Measurements from ENCODE around the gene STK11.

The STK11 gene

GRCh38 chr19:1253514-1254080 is 48.0 kb downstream of the STK11 start:
- no peak overlapping the region for H2AFZ ChIP-seq (ENCODE audit: low read length)
- peaks cover 4% of the 10 kb centered on the region; the same call in 1 of the 2 replicates for H3K4me1 ChIP-seq (ENCODE audit: low read length)
- H3F3A ChIP-seq (ENCODE audit: insufficient read depth, low read length): peaks cover 3% of the 10 kb centered on the region; the same call in 1 of the 2 replicates
- no peaks in the 10 kb centered on the region for H3K9me2 ChIP-seq (replicated peaks; ENCODE audit: insufficient read depth, low read length)
- H3K36me3 ChIP-seq (replicated peaks; ENCODE audit: insufficient read depth, low read length): peaks cover 12% of the 10 kb centered on the region; the same call in 1 of the 2 replicates
- no peak overlapping the region for H3K4me3 ChIP-seq (ENCODE audit: low read length)
- TF ChIP-seq CTCF (IDR thresholded peaks at IDR 0.05; ENCODE audit: low read length) (no peak), EZH2 (optimal IDR thresholded peaks at IDR 0.05; ENCODE audit: low read depth, low read length) (no peak), EZH2phosphoT487 (IDR thresholded peaks at IDR 0.05; ENCODE audit: low read length) (no peak)
- no peaks in the 10 kb centered on the region for H4K20me1 ChIP-seq (ENCODE audit: insufficient read depth, low read length)
- no peak overlapping the region for H3K4me2 ChIP-seq (ENCODE audit: low read depth, low read length)
- no peak overlapping the region for H3K27ac ChIP-seq (ENCODE audit: low read length)
- DNase-seq: no peak
- H3K9ac ChIP-seq (ENCODE audit: low read length): no peak overlapping the region
- H3K9me3 ChIP-seq (replicated peaks; ENCODE audit: insufficient read depth, low read length): no peaks in the 10 kb centered on the region
- H3K79me2 ChIP-seq (ENCODE audit: low read length): peaks cover 34% of the 10 kb centered on the region
- no peaks in the 10 kb centered on the region for H3K27me3 ChIP-seq (replicated peaks; ENCODE audit: insufficient read depth, low read length)

- Histone ChIP-seq H3K27ac (ENCODE audit: low read length) (no peak overlapping the region), H3K9me3 (replicated peaks; ENCODE audit: insufficient read depth, low read length) (no peaks in the 10 kb centered on the region), H3K36me3 (replicated peaks; ENCODE audit: insufficient read depth, low read length) (peaks cover 12% of the 10 kb centered on the region; the same call in 1 of the 2 replicates), H2AFZ (ENCODE audit: low read length) (no peak overlapping the region), H3K9ac (ENCODE audit: low read length) (no peak overlapping the region), H3F3A (ENCODE audit: insufficient read depth, low read length) (peaks cover 2% of the 10 kb centered on the region; the same call in 1 of the 2 replicates), H3K79me2 (ENCODE audit: low read length) (peaks cover 34% of the 10 kb centered on the region), H3K9me2 (replicated peaks; ENCODE audit: insufficient read depth, low read length) (no peaks in the 10 kb centered on the region), H4K20me1 (ENCODE audit: insufficient read depth, low read length) (no peaks in the 10 kb centered on the region), H3K27me3 (replicated peaks; ENCODE audit: insufficient read depth, low read length) (no peaks in the 10 kb centered on the region), H3K4me1 (ENCODE audit: low read length) (peaks cover 4% of the 10 kb centered on the region; the same call in 1 of the 2 replicates), H3K4me2 (ENCODE audit: low read depth, low read length) (no peak overlapping the region), H3K4me3 (ENCODE audit: low read length) (no peak overlapping the region)
- TF ChIP-seq CTCF (IDR thresholded peaks at IDR 0.05; ENCODE audit: low read length): no peak
- no peak for TF ChIP-seq EZH2phosphoT487 (IDR thresholded peaks at IDR 0.05; ENCODE audit: low read length)
- no peak for TF ChIP-seq EZH2 (optimal IDR thresholded peaks at IDR 0.05; ENCODE audit: low read depth, low read length)
- no peak for DNase-seq
Measured at GRCh38 chr19:1254081-1254527, 48.5 kb downstream of the STK11 start.

GRCh38 chr19:1254530-1255185 is 49.1 kb downstream of the STK11 start:
- Histone ChIP-seq H3K27me3 (replicated peaks; ENCODE audit: insufficient read depth, low read length) (no peaks in the 10 kb centered on the region), H3K27ac (ENCODE audit: low read length) (no peak overlapping the region), H3K36me3 (replicated peaks; ENCODE audit: insufficient read depth, low read length) (peaks cover 12% of the 10 kb centered on the region; the same call in 1 of the 2 replicates), H3K4me2 (ENCODE audit: low read depth, low read length) (no peak overlapping the region), H3K9ac (ENCODE audit: low read length) (no peak overlapping the region), H3K4me1 (ENCODE audit: low read length) (peaks cover 6% of the 10 kb centered on the region; the same call in 1 of the 2 replicates), H4K20me1 (ENCODE audit: insufficient read depth, low read length) (no peaks in the 10 kb centered on the region), H3F3A (ENCODE audit: insufficient read depth, low read length) (peaks cover 8% of the 10 kb centered on the region), H3K4me3 (ENCODE audit: low read length) (no peak overlapping the region), H3K9me2 (replicated peaks; ENCODE audit: insufficient read depth, low read length) (no peaks in the 10 kb centered on the region), H3K79me2 (ENCODE audit: low read length) (peaks cover 38% of the 10 kb centered on the region), H3K9me3 (replicated peaks; ENCODE audit: insufficient read depth, low read length) (no peaks in the 10 kb centered on the region), H2AFZ (ENCODE audit: low read length) (no peak overlapping the region)
- no peak for DNase-seq
- no peak for TF ChIP-seq EZH2phosphoT487 (IDR thresholded peaks at IDR 0.05; ENCODE audit: low read length)
- no peak for TF ChIP-seq EZH2 (optimal IDR thresholded peaks at IDR 0.05; ENCODE audit: low read depth, low read length)
- TF ChIP-seq CTCF (IDR thresholded peaks at IDR 0.05; ENCODE audit: low read length): no peak

All from MM.1S (cell line).